ENCODE measurements around the gene CACNA1C. TPM values are rescaled to one million over a fixed set of nuclear protein-coding genes. Genes with fewer than 3 reads are reported as not detected.

The CACNA1C gene
- total and polyA plus RNA-seq, 10 of the 15 experiments (the other 5 are each of a cell fraction or from before 2014, with no cell fraction given): under 0.01 to 0.15 (median 0.09) TPM; not detected in 5

- no peak for TF ChIP-seq RFX5 (IDR thresholded peaks at IDR 0.05; ENCODE audit: low read depth, low read length)
- TF ChIP-seq CBFB (IDR thresholded peaks at IDR 0.05; ENCODE audit: low read depth): no peak
- TF ChIP-seq BRCA1 (IDR thresholded peaks at IDR 0.05; ENCODE audit: low read depth, low read length): no peak
- no peak for TF ChIP-seq POLR2A (IDR thresholded peaks at IDR 0.05; ENCODE audit: low read depth, low read length)
- TF ChIP-seq ZBTB33 (IDR thresholded peaks at IDR 0.05): no peak
- no peak for TF ChIP-seq YBX1 (IDR thresholded peaks at IDR 0.05)
- no peak for TF ChIP-seq TCF3 (IDR thresholded peaks at IDR 0.05; ENCODE audit: borderline replicate concordance, insufficient read depth, low read depth, low read length)
- no peak for TF ChIP-seq NFYA (IDR thresholded peaks at IDR 0.05; ENCODE audit: borderline replicate concordance, low read depth, low read length)
- TF ChIP-seq ZNF687 (IDR thresholded peaks at IDR 0.05): no peak
- no peak for TF ChIP-seq KLF5 (IDR thresholded peaks at IDR 0.05; ENCODE audit: partially characterized antibody)
- TF ChIP-seq HSF1 (IDR thresholded peaks at IDR 0.05; ENCODE audit: low read depth, low read length): no peak
- TF ChIP-seq USF1 (IDR thresholded peaks at IDR 0.05; ENCODE audit: borderline replicate concordance, extremely low read length, insufficient read depth, low read depth, low read length): no peak
- no peak for TF ChIP-seq ZNF592 (IDR thresholded peaks at IDR 0.05)
- no peak for TF ChIP-seq CEBPB (IDR thresholded peaks at IDR 0.05; ENCODE audit: borderline replicate concordance in 1 of 2, low read depth in 2 of 2, low read length in 2 of 2)
Measured at GRCh38 chr12:2415568-2415944, 362.8 kb downstream of the CACNA1C start (continued).

Data from GM12878 (cell line).